GM12872 (cell line): ENCODE results near the gene SLC27A4.

ENCODE experiments used
- TF ChIP-seq, protein P1 (sequence below): IDR thresholded peaks from 3 replicates; pipeline ENCODE4 v1.5.1; 2011; ENCODE audit warnings: low read depth, mild to moderate bottlenecking, low read length, moderate library complexity; ENCODE audit not compliant: insufficient read depth

The SLC27A4 gene

GRCh38 chr9:128389395-128390149, 49.2 kb downstream of the SLC27A4 start:
- TF ChIP-seq, protein P1, sequence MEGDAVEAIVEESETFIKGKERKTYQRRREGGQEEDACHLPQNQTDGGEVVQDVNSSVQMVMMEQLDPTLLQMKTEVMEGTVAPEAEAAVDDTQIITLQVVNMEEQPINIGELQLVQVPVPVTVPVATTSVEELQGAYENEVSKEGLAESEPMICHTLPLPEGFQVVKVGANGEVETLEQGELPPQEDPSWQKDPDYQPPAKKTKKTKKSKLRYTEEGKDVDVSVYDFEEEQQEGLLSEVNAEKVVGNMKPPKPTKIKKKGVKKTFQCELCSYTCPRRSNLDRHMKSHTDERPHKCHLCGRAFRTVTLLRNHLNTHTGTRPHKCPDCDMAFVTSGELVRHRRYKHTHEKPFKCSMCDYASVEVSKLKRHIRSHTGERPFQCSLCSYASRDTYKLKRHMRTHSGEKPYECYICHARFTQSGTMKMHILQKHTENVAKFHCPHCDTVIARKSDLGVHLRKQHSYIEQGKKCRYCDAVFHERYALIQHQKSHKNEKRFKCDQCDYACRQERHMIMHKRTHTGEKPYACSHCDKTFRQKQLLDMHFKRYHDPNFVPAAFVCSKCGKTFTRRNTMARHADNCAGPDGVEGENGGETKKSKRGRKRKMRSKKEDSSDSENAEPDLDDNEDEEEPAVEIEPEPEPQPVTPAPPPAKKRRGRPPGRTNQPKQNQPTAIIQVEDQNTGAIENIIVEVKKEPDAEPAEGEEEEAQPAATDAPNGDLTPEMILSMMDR: no peak

DNA sequence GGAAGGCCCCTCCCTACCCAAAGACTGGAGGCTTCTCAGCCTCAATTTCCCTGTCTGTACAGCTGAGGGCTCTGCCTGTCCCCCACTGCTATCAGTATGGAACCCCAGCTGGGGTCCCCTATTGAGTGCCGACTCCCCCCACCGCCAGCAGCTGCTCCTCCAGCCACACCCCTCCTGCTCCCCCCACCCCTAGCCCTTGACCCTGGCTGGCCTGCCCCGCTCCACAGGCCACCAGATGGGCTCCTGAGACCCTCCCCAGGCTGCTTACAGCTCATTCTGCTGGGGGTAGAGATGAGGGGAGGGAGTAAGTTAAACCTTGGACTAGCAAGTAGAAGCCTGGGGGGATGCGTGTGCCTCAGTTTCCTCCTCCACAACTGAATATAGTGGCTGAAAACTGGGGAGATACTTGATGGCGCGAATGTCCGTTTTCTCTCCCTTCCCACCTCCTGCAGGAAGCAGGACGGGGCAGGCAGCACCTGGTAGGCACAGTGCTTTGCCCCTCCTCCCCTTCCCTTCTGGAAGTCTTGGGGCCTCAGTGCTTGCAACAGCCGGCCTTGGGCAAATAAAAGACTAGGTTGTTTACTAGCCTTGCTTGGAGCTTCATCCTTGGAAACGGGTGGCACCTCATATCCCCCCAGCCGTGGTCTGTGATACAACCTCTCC, 50.0 kb downstream of the SLC27A4 start:
- TF ChIP-seq, protein P1: no peak

DNA sequence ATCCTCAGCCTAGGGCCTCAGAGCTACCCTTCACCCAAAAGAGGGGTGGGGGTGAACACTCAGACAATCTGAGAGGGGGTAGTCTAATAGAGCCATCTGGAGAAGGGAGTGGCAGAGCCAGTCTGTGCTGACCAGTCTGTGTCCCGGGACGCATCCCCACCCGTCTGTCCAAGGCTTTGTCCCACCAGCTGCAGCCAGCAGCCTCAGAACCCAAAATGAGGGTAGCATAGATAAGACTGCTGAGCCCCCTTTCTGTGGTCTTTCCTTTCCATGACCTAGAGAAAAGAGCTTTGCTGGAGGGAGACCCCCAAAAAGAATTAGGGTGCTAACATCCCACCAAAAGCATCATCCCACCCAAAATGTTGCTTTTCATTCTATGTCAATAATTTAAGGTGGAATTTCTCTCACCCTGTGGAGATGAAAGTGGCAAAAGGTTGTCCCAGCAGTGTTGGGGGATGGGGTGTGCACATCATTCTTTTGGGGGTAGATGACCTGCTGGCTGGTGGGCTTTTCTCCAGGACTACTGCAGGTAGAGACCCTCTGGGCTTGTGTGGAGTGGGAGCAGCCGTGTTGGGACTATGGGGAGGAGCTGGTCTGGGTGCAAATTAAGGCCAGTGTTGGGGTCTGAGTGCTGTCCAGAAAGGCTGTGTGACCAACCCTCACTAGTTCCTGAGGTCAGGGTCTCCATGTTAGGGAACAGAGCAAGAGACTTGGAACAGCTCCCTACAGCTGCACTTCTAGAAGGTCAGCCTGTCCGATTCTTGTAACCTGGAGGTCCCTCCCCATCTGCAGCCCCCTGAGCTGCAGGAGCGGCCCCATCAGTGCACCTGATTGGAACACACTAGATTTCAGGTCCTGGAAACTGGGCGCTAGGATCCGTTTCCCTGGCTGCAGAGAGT, 50.7 kb downstream of the SLC27A4 start:
- TF ChIP-seq, protein P1: no peak

DNA sequence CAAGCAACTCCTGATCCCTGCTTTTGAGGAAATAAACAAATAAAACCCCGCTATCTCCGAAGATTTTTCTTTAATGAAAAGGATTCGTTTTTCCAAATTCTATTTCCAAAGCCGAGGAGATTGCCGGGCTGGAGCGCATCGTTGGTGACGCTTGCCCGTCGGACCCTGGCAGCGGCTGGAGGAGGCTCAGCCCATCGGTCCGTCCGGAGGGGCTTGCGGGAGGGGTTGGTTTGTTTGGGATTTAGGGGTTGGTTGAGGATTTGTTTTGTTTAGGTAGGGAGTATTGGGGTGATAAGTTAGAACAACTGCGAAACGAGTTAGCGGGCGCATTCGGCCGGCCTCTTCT, 51.6 kb downstream of the SLC27A4 start:
- TF ChIP-seq, protein P1: no peak

DNA sequence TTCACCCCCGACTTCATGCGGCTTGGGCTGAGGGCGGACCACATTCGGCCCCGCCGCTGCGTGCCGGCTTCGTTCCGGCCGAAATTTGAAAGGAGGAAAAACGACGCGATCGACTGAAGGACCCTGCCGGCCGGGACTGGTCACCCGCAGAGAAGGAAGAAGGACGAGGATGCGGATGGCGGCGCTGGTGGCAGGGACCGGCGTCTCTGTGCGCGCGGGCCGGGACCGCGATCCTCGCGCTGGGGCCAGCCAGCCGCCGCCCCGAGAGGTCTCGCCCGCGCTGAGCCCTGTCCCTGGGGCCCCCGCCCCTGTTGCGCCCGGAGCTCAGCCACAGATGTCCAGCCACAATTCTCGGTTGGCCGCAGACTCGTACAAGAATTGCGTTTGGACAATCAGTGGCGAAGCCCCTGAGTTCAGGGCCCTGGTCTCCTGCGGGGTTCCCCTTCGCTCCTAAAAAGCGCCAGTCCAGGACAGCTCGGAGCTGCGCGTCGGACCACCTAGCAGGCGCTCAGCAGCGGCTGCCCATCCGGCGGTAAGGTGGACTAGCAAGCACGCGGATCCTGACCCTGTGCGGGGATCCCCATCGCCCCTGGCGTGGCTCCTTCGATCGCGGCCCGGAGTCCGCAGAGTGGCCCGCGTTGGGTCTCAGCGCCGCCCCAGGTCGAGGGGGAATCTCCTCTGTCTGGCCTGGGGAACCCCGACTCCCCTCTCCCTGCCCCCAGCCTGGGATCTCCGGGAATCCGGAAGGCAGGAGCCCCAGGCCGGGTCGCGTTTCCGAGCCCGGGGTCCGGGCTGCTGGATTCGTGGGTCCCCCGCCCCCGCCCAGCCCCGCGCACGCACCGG, 52.2 kb downstream of the SLC27A4 start:
- TF ChIP-seq, protein P1: no peak

- TF ChIP-seq, protein P1: no peak
These were observed 52.9 kb downstream of the SLC27A4 start for GRCh38 chr9:128393145-128393775.
